ENCODE results near the gene HPX. TPM values are rescaled to one million over a fixed set of nuclear protein-coding genes. Genes with fewer than 3 reads are reported as not detected.

The HPX gene
- total RNA-seq: under 1 TPM in 1 of 2 experiments, not detected in 1; 0.18 TPM

- CTCF ChIA-PET: interaction anchor here (0.6 to 10.3 kb wide), 5 partner anchors 22 to 61 kb away, joined by 3 to 510 read pairs (median 4); partner anchors contain the start of genes APBB1 and SMPD1
- POLR2A ChIA-PET: interaction anchor here (1.0 to 1.3 kb wide), 5 partner anchors 38 to 63 kb away, joined by 3 to 4 read pairs (median 3); partner anchors contain the start of gene TIMM10B
- H3K4me3 Mint-ChIP-seq: no peak within 1 kb of the TSS
- no peak within 1 kb of the TSS for H3K27ac Mint-ChIP-seq
- H3K9me3 Mint-ChIP-seq: no peaks in the 10 kb centered on the region
- no peak for DNase-seq
- H3K4me1 Mint-ChIP-seq: peaks cover under 1% of the 10 kb centered on the region
- H3K36me3 Mint-ChIP-seq (ENCODE audit: low read depth): no peaks in the 10 kb centered on the region
- peaks cover 1% of the 10 kb centered on the region for H3K27me3 Mint-ChIP-seq
Observed at GRCh38 chr11:6440906-6441358, at the start of gene HPX. Gene HPX (minus strand): TSS chr11:6440987. CDS start chr11:6440963, 24 bp downstream.

GRCh38 chr11:6489306-6489705 is 48.5 kb upstream of the HPX start:
- ChIA-PET POLR2A (interaction anchor here (1.6 kb wide), 1 partner anchor 8 kb away, joined by 11 read pairs; the partner anchor contains the start of genes ARFIP2 and TIMM10B), CTCF (interaction anchor here (1.5 to 4.9 kb wide), 3 partner anchors 15 to 111 kb away, joined by 3 to 30 read pairs (median 14); no protein-coding TSS in a partner anchor)
- Mint-ChIP-seq H3K27ac (no peak overlapping the region), H3K27me3 (no peaks in the 10 kb centered on the region), H3K9me3 (no peaks in the 10 kb centered on the region), H3K4me1 (no peaks in the 10 kb centered on the region), H3K36me3 (ENCODE audit: low read depth) (peaks cover 26% of the 10 kb centered on the region), H3K4me3 (no peak overlapping the region)
- DNase-seq: no peak

DNA sequence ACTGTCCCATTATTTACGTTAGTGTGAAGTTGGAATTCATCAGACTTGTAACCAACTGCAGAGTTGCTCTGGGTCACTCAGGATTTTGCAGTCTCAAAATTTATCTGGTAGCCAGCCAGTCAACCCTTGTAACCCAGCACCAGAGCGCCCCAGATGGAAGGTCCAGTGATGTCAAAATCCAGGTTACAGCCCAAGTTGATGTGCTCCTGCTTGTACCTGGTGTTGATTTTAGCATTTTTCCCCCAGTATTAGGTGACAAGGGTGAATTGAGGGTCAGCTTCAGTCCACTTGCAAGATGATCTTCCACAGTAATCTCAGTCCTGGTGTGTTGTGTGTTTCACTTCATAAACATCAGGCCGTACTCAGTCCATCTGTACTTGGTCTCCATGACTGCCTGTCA is 48.0 kb upstream of the HPX start:
- Mint-ChIP-seq H3K27me3 (no peaks in the 10 kb centered on the region), H3K4me1 (no peaks in the 10 kb centered on the region), H3K27ac (no peak overlapping the region), H3K4me3 (no peak overlapping the region), H3K36me3 (ENCODE audit: low read depth) (peaks cover 26% of the 10 kb centered on the region), H3K9me3 (no peaks in the 10 kb centered on the region)
- POLR2A ChIA-PET: no interaction called here
- no peak for DNase-seq
- CTCF ChIA-PET: interaction anchor here (1.5 to 4.9 kb wide), 3 partner anchors 14 to 110 kb away, joined by 3 to 30 read pairs (median 14); no protein-coding TSS in a partner anchor

DNA sequence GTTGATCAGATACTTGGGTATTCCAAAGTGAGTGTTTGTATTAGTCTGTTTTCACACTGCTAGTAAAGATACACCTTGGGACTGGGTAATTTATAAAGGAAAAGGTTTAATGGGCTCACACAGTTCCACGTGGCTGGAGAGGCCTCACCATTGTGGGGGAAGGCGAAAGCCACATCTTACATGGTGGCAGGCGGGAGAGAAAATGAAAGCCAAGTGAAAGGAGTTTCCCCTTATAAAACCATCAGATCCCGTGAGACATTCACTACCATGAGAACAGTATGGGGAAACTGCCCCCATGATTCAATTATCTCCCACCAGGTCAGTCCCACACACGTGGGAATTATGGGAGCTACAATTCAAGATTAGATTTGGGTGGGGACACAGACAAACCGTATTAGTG is 47.6 kb upstream of the HPX start:
- Mint-ChIP-seq H3K9me3 (no peaks in the 10 kb centered on the region), H3K27ac (no peak overlapping the region), H3K4me1 (peaks cover 3% of the 10 kb centered on the region), H3K4me3 (no peak overlapping the region), H3K36me3 (ENCODE audit: low read depth) (peaks cover 30% of the 10 kb centered on the region), H3K27me3 (no peaks in the 10 kb centered on the region)
- ChIA-PET CTCF (interaction anchor here (1.5 to 4.9 kb wide), 3 partner anchors 14 to 110 kb away, joined by 3 to 30 read pairs (median 28); no protein-coding TSS in a partner anchor), POLR2A (interaction anchor here (1.0 to 1.3 kb wide), 2 partner anchors 8 to 14 kb away, joined by 3 to 4 read pairs; no protein-coding TSS in a partner anchor)
- no peak for DNase-seq

DNA sequence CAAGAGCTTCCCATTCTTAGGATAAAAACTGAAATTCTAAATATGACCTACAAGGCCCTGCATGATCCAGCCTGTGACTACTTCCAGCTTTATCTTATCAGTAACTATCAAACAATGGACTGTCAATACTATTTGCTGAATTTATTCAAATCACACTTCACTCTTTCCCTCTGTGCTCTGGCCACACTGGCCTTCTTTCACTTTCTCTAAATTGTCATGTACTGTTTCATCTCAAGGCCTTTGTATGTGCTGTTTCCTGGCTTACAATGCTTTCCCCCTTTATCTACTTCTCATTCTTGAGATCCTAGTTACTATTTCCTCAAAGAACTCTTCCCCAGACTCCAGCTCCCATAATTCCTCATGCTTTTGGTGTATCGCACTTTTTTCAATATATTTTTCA is 46.2 kb upstream of the HPX start:
- no peak for DNase-seq
- H3K27me3 Mint-ChIP-seq: no peaks in the 10 kb centered on the region
- POLR2A ChIA-PET: interaction anchor here (0.8 to 1.1 kb wide), 4 partner anchors 9 to 260 kb away, joined by 3 to 4 read pairs (median 3); no protein-coding TSS in a partner anchor
- H3K27ac Mint-ChIP-seq: no peak overlapping the region
- peaks cover 35% of the 10 kb centered on the region for H3K36me3 Mint-ChIP-seq (ENCODE audit: low read depth)
- no peaks in the 10 kb centered on the region for H3K9me3 Mint-ChIP-seq
- peaks cover 15% of the 10 kb centered on the region for H3K4me1 Mint-ChIP-seq
- H3K4me3 Mint-ChIP-seq: no peak overlapping the region
- CTCF ChIA-PET: interaction anchor here (1.3 to 4.9 kb wide), 4 partner anchors 8 to 108 kb away, joined by 3 to 30 read pairs (median 16); no protein-coding TSS in a partner anchor

DNA sequence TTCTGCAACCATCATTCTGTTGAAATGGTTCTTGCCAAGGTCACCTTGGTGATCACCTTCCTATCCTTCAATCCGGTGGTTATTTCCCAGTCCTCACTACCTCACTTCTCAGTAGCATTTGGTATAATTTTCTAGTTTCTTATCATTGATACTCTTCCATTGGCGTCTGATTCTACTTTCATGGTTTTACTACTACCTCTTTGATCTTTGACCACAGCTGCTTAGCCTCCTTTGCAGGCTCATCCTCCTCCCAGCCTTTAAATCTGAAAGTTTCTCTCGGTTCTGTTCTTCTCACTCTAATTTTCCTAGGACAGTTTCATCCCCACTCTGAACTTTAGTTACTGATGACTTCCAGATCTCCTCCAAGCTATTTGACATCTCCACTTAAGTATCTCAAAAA is 45.5 kb upstream of the HPX start:
- no peak for DNase-seq
- Mint-ChIP-seq H3K4me1 (peaks cover 17% of the 10 kb centered on the region), H3K36me3 (ENCODE audit: low read depth) (peaks cover 32% of the 10 kb centered on the region), H3K27ac (no peak overlapping the region), H3K27me3 (no peaks in the 10 kb centered on the region), H3K4me3 (no peak overlapping the region), H3K9me3 (no peaks in the 10 kb centered on the region)
- CTCF ChIA-PET: interaction anchor here (0.9 to 4.9 kb wide), 5 partner anchors 9 to 171 kb away, joined by 3 to 30 read pairs (median 3); no protein-coding TSS in a partner anchor
- POLR2A ChIA-PET: interaction anchor here (0.8 to 1.1 kb wide), 4 partner anchors 10 to 261 kb away, joined by 3 to 4 read pairs (median 3); no protein-coding TSS in a partner anchor

DNA sequence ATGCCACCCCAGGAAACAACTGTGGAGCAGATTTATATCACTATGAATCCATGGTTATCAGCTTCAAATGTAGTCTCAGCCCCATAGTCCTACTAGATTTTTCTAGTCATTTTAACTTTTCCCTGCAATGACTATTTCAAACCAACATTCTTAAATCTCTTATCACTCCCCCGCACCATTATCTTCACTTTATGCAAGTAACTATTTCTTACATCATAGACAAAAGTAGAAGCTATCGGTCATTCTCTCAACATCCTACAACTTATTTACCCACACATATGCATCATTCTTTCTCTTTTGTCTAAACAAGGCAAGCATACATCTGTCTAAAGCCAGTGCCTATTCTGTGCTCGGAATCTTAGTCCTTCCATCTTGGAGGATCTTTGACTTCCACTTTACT is 44.9 kb upstream of the HPX start:
- H3K27me3 Mint-ChIP-seq: no peaks in the 10 kb centered on the region

GRCh38 chr11:6483015-6483414 is 42.2 kb upstream of the HPX start:
- no peak for DNase-seq
- ChIA-PET POLR2A (interaction anchor here (0.8 to 2.9 kb wide), 5 partner anchors 16 to 136 kb away, joined by 3 to 25 read pairs (median 18); partner anchors contain the start of gene TPP1), CTCF (interaction anchor here (1.2 to 3.4 kb wide), 4 partner anchors 40 to 200 kb away, joined by 3 to 51 read pairs (median 10); partner anchors contain the start of gene MRPL17)
- H3K27me3 Mint-ChIP-seq: no peaks in the 10 kb centered on the region
- H3K9me3 Mint-ChIP-seq: no peaks in the 10 kb centered on the region
- H3K4me1 Mint-ChIP-seq: peaks cover 41% of the 10 kb centered on the region
- peak overlapping the region; percentile 97 for H3K27ac Mint-ChIP-seq
- peaks cover 28% of the 10 kb centered on the region for H3K36me3 Mint-ChIP-seq (ENCODE audit: low read depth)
- H3K4me3 Mint-ChIP-seq: peak overlapping the region; percentile 97

More for the DNA sequence above, 44.9 kb upstream of the HPX start:
- POLR2A ChIA-PET: interaction anchor here (0.8 to 2.1 kb wide), 5 partner anchors 9 to 95 kb away, joined by 3 to 7 read pairs (median 3); partner anchors contain the start of gene SMPD1
- no peak overlapping the region for H3K27ac Mint-ChIP-seq
- DNase-seq: no peak
- peaks cover 32% of the 10 kb centered on the region for H3K36me3 Mint-ChIP-seq (ENCODE audit: low read depth)
- H3K9me3 Mint-ChIP-seq: no peaks in the 10 kb centered on the region
- CTCF ChIA-PET: interaction anchor here (0.7 to 4.9 kb wide), 8 partner anchors 10 to 252 kb away, joined by 3 to 28 read pairs (median 3); no protein-coding TSS in a partner anchor
- H3K4me3 Mint-ChIP-seq: no peak overlapping the region
- H3K4me1 Mint-ChIP-seq: peaks cover 23% of the 10 kb centered on the region

DNA sequence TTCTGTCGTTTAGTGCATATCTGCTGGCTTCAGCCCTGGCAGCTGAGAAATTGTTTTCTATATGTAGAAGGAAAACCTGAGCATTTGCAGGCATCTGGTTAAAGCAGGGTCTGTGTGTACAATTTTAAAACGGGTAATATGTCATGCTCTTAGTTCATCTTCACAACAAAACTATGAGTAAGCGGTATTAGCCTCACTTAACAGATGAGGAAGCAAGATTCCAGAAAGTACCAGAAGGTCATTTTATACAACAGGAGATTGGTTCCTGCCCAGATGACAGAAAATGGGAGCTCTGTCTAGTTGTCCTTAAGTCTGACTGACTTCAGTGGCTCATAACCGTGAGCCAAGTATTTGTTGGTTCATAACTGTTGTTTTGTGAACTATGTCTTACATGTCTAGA is 41.7 kb upstream of the HPX start:
- peaks cover 32% of the 10 kb centered on the region for H3K36me3 Mint-ChIP-seq (ENCODE audit: low read depth)
- no peaks in the 10 kb centered on the region for H3K9me3 Mint-ChIP-seq
- DNase-seq: no peak
- POLR2A ChIA-PET: interaction anchor here (0.9 to 2.9 kb wide), 23 partner anchors 8 to 263 kb away, joined by 3 to 41 read pairs (median 7); partner anchors contain the start of genes APBB1, HPX, ILK and MRPL17
- H3K4me1 Mint-ChIP-seq: peaks cover 41% of the 10 kb centered on the region
- H3K27me3 Mint-ChIP-seq: no peaks in the 10 kb centered on the region
- H3K27ac Mint-ChIP-seq: peak overlapping the region; percentile 97
- CTCF ChIA-PET: interaction anchor here (1.2 to 3.4 kb wide), 10 partner anchors 11 to 201 kb away, joined by 3 to 51 read pairs (median 6); partner anchors contain the start of genes MRPL17, TAF10 and TPP1
- H3K4me3 Mint-ChIP-seq: peak overlapping the region; percentile 97

GRCh38 chr11:6481924-6482275 is 41.1 kb upstream of the HPX start:
- CTCF ChIA-PET: interaction anchor here (0.9 to 3.4 kb wide), 18 partner anchors 9 to 274 kb away, joined by 3 to 51 read pairs (median 4); partner anchors contain the start of genes MRPL17, TAF10 and TPP1
- POLR2A ChIA-PET: interaction anchor here (0.7 to 2.9 kb wide), 38 partner anchors 8 to 265 kb away, joined by 3 to 41 read pairs (median 5); partner anchors contain the start of genes APBB1, CAVIN3, HPX and ILK
- Mint-ChIP-seq H3K4me3 (peak overlapping the region; percentile 97), H3K27ac (peak overlapping the region; percentile 97), H3K4me1 (peaks cover 41% of the 10 kb centered on the region), H3K27me3 (no peaks in the 10 kb centered on the region), H3K36me3 (ENCODE audit: low read depth) (peaks cover 37% of the 10 kb centered on the region), H3K9me3 (no peaks in the 10 kb centered on the region)
- DNase-seq: no peak

DNA sequence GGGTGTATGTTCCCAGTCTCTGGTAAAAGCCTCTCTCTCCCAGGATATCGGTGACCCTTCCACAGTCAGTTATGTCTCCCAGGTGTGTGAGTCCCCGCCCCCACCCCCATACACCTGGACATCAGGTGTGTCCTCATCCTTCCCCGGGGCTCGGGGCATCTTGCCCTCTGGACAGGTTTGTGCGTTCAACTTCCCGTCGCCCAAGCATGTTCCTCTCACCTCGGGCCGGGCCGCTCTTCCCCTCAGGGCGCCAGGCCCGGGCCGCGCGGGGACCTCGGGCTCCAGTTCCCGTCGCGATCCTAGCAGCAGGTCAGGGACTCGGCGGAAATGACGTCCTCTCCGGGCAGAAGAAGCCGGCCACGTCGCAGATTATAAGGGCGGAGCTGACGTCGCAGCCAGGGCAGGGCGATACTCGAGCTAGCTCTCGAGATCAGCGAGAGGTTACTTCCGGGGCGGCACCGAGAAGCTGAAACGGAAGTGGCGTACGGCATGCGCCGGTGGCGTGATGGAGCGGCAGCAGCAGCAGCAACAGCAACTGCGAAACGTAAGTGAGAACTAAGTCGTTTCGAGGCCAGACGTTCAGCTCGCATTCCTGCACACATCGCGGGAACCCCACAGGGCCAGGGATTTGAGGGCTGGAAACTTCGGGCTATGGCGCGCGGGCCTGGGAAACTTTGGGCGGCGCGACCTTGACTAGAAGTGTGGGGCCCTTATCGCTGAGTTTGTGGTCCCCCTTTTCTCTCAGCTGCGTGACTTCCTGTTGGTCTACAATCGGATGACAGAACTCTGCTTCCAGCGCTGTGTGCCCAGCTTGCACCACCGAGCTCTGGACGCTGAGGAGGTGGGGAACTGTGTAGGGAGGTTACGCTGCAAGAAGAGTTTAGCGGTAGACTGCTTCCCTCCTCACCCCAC is 40.5 kb upstream of the HPX start, which contains the start of the genes ARFIP2 and TIMM10B:
TSS of gene ARFIP2 (minus strand) at position 320 of the 912 bp plus-strand sequence. CDS start 910 bp downstream, outside the sequence.
TSS of gene TIMM10B (plus strand) at position 490 of the 912 bp plus-strand sequence. CDS start at position 506, 16 bp downstream.
- Mint-ChIP-seq H3K4me3 (peak within 1 kb of the TSS; percentile 97), H3K27me3 (no peaks in the 10 kb centered on the region), H3K9me3 (no peaks in the 10 kb centered on the region), H3K36me3 (ENCODE audit: low read depth) (peaks cover 39% of the 10 kb centered on the region), H3K27ac (peak within 1 kb of the TSS; percentile 97), H3K4me1 (peaks cover 41% of the 10 kb centered on the region)
- peak; percentile 98 for DNase-seq
- CTCF ChIA-PET: interaction anchor here (0.7 to 3.4 kb wide), 25 partner anchors 8 to 275 kb away, joined by 3 to 51 read pairs (median 4); partner anchors contain the start of genes APBB1, MRPL17, SMPD1 and TAF10
- POLR2A ChIA-PET: interaction anchor here (0.7 to 2.9 kb wide), 39 partner anchors 8 to 266 kb away, joined by 3 to 41 read pairs (median 5); partner anchors contain the start of genes APBB1, CAVIN3, HPX and ILK

All from activated CD4-positive, alpha-beta memory T cell treated with anti-CD3 and anti-CD28 coated beads, Interleukin-2, amount 10 ng/mL, durations not matched to agents 7 days and 5 days (primary cell).